IMR-90 (cell line): ENCODE measurements around the gene CROCC. TPM values are rescaled to one million over a fixed set of nuclear protein-coding genes. Genes with fewer than 3 reads are reported as not detected.
"Not testable (repeated sequence)": the region's sequence is repeated elsewhere in the genome, so short reads cannot be mapped to it uniquely, and the experiment has no call there.

Experiments
- ATAC-seq: fragments of 200-7000 bp; cut with Tn5 transposase; 2 replicates; pipeline ENCODE4 v1.9.1; 2020; ENCODE audit warnings: low read depth, mild to moderate bottlenecking, moderate library complexity
- BruUV-seq: library from RNA; stranded (reverse); fragments of 400-500 nt; replicated peaks from 2 replicates; lab custom pipeline; 2021; lab: Mats Ljungman, UMichigan
- CTCF ChIA-PET: fragments of 300-600 bp; formaldehyde crosslinking; extraction: SDS; loops from one replicate; lab custom pipeline; 2021; ENCODE audit warnings: antibody characterized with exemption; lab: Yijun Ruan, JAX
- POLR2A ChIA-PET: fragments of 300-600 bp; sonication (Branson Sonifier 250); formaldehyde crosslinking; loops from one replicate; lab custom pipeline; 2022; ENCODE audit warnings: antibody characterized with exemption; ENCODE audit not compliant: unreplicated experiment; lab: Charles Lee
- DNase-seq: peaks from one replicate; pipeline ENCODE4 v3.0.0; 2013
- H2AFZ ChIP-seq: replicated peaks from 2 replicates; pipeline ENCODE3; 2013; ENCODE audit warnings: low read length, mild to moderate bottlenecking; ENCODE audit not compliant: poor library complexity
- H2AK5ac ChIP-seq: 2 replicates; pipeline ENCODE4 v1.6.1; 2013; ENCODE audit warnings: low read depth, low read length, inconsistent platforms
- H2AK9ac ChIP-seq: replicated peaks from 2 replicates; pipeline ENCODE3; 2013; ENCODE audit warnings: mild to moderate bottlenecking, low read depth, low read length, moderate library complexity; ENCODE audit not compliant: poor library complexity
- H2BK120ac ChIP-seq: 2 replicates; pipeline ENCODE4 v1.6.1; 2013; ENCODE audit warnings: low read depth, low read length, inconsistent platforms
- H2BK15ac ChIP-seq: 3 replicates; pipeline ENCODE4 v1.6.1; 2013; ENCODE audit warnings: low read depth, low read length, inconsistent platforms
- H2BK20ac ChIP-seq: 2 replicates; pipeline ENCODE4 v1.6.1; 2013; ENCODE audit warnings: low read depth, mild to moderate bottlenecking, inconsistent platforms, low read length, moderate library complexity
- H2BK5ac ChIP-seq: 2 replicates; pipeline ENCODE4 v1.6.1; 2013; ENCODE audit warnings: mild to moderate bottlenecking, low read depth, low read length, inconsistent platforms; ENCODE audit not compliant: poor library complexity, severe bottlenecking
- H3K14ac ChIP-seq: replicated peaks from 2 replicates; pipeline ENCODE4 v1.6.1; 2013; ENCODE audit warnings: low read depth, low read length, inconsistent platforms
- H3K18ac ChIP-seq: 2 replicates; pipeline ENCODE4 v1.6.1; 2013; ENCODE audit warnings: low read depth, low read length, control low read depth
- H3K23ac ChIP-seq: 2 replicates; pipeline ENCODE4 v1.6.1; 2013; ENCODE audit warnings: low read depth, low read length, inconsistent platforms
- H3K27ac ChIP-seq: 2 replicates; pipeline ENCODE4 v1.5.1; 2013; ENCODE audit warnings: mild to moderate bottlenecking, control low read depth, low read length; ENCODE audit not compliant: insufficient read depth
- H3K27me3 ChIP-seq: 2 replicates; pipeline ENCODE4 v1.6.1; 2013; ENCODE audit warnings: low read length; ENCODE audit not compliant: control insufficient read depth, insufficient read depth
- H3K36me3 ChIP-seq: 2 replicates; pipeline ENCODE4 v1.6.1; 2013; ENCODE audit warnings: low read length, mixed read lengths; ENCODE audit not compliant: control insufficient read depth, insufficient read depth
- H3K4ac ChIP-seq: 2 replicates; pipeline ENCODE4 v1.6.1; 2013; ENCODE audit warnings: low read depth, low read length, inconsistent platforms
- H3K4me1 ChIP-seq: 2 replicates; pipeline ENCODE4 v1.6.1; 2013; ENCODE audit warnings: low read length, mixed read lengths; ENCODE audit not compliant: control insufficient read depth, insufficient read depth
- H3K4me2 ChIP-seq: 2 replicates; pipeline ENCODE4 v1.6.1; 2013; ENCODE audit warnings: low read depth, mild to moderate bottlenecking, control low read depth, low read length, moderate library complexity
- H3K4me3 ChIP-seq: 2 replicates; pipeline ENCODE4 v1.5.1; 2013; ENCODE audit warnings: low read depth, mild to moderate bottlenecking, control low read depth, low read length, moderate library complexity; ENCODE audit not compliant: insufficient read depth
- H3K56ac ChIP-seq: 2 replicates; pipeline ENCODE4 v1.6.1; 2013; ENCODE audit warnings: low read length, inconsistent platforms; ENCODE audit not compliant: insufficient read depth; ENCODE audit errors: extremely low read depth
- H3K79me1 ChIP-seq, 2 experiments: 2 replicates each; pipeline ENCODE4 v1.6.1; 2013; ENCODE audit warnings: low read length in 2 of 2, inconsistent platforms in 1 of 2, low read depth in 1 of 2
- H3K9ac ChIP-seq: 2 replicates; pipeline ENCODE4 v1.6.1; 2013; ENCODE audit warnings: low read depth, low read length, control low read depth
- H3K9me1 ChIP-seq: 2 replicates; pipeline ENCODE4 v1.6.1; 2013; ENCODE audit warnings: low read length, inconsistent platforms; ENCODE audit not compliant: insufficient read depth
- H3K9me3 ChIP-seq: 2 replicates; pipeline ENCODE4 v1.6.1; 2013; ENCODE audit warnings: low read length; ENCODE audit not compliant: control insufficient read depth, insufficient read depth
- H4K20me1 ChIP-seq: 2 replicates; pipeline ENCODE4 v1.6.1; 2013; ENCODE audit warnings: low read length, inconsistent platforms; ENCODE audit not compliant: insufficient read depth
- H4K5ac ChIP-seq: 2 replicates; pipeline ENCODE4 v1.6.1; 2013; ENCODE audit warnings: mild to moderate bottlenecking, low read depth, low read length, control low read depth
- H4K8ac ChIP-seq, 2 experiments: 2 replicates each; pipeline ENCODE4 v1.6.1; 2013; ENCODE audit warnings: low read depth in 2 of 2, low read length in 2 of 2, control low read depth in 1 of 2, inconsistent platforms in 1 of 2
- H4K91ac ChIP-seq: 2 replicates; pipeline ENCODE4 v1.6.1; 2013; ENCODE audit warnings: low read depth, low read length, inconsistent platforms; ENCODE audit not compliant: insufficient read depth
- FOS ChIP-seq: fragments of 150-350 bp; IDR thresholded peaks from 2 replicates; pipeline ENCODE4 v1.6.1; 2016; ENCODE audit warnings: low read depth, low read length
- MAFK ChIP-seq: IDR thresholded peaks from 2 replicates; pipeline ENCODE4 v1.6.1; 2012; ENCODE audit warnings: low read depth, low read length, improper control_type of control experiment
- RCOR1 ChIP-seq: IDR thresholded peaks from 2 replicates; pipeline ENCODE4 v1.6.1; 2012; ENCODE audit warnings: mild to moderate bottlenecking, low read length, improper control_type of control experiment; ENCODE audit not compliant: insufficient replicate concordance
- RFX5 ChIP-seq: IDR thresholded peaks from 2 replicates; pipeline ENCODE4 v1.8.0; 2012; ENCODE audit warnings: low read depth, mild to moderate bottlenecking, low read length, moderate library complexity
- SMC3 ChIP-seq: fragments of 150-350 bp; IDR thresholded peaks from 2 replicates; pipeline ENCODE4 v1.6.1; 2016; ENCODE audit warnings: low read depth, mild to moderate bottlenecking, antibody characterized with exemption, low read length, moderate library complexity
- WGBS, 2 experiments: methylation state at CpG; one replicate each; pipeline versions ENCODE4 v1.1.5 to v1.1.7; 2013; ENCODE audit warnings: missing lambda C conversion rate in 2 of 2; ENCODE audit not compliant: insufficient read length in 1 of 2; ENCODE audit errors: extremely low coverage in 2 of 2; 5-methylcytosine and 5-hydroxymethylcytosine counted together
- dilution Hi-C: fragments of 300-500 bp; cut with HindIII; formaldehyde crosslinking; loops from one replicate; pipeline ENCODE4 v1.14.3; 2018; ENCODE audit warnings: low sequenced_read_pairs; ENCODE audit not compliant: unreplicated experiment
- in situ Hi-C: fragments of 300-500 bp; cut with MboI; formaldehyde crosslinking; loops from 3 replicates; pipeline ENCODE4 v1.14.3; 2019; ENCODE audit warnings: low sequenced_read_pairs, inconsistent platforms, mixed read lengths
- intact Hi-C: fragments of 100-400 bp; cut with micrococcal nuclease; formaldehyde crosslinking; loops from 2 replicates; pipeline ENCODE4 v1.10.0; 2022
- polyA plus RNA-seq, 3 experiments: library from polyadenylated mRNA; depleted of rRNA; stranded (reverse); fragments of >200 nt; gene quantifications; 2 replicates each; pipeline ENCODE4 v1.2.3, GENCODE V29; 2012; ENCODE audit warnings: low replicate concordance in 1 of 3
- total RNA-seq: library from RNA; depleted of rRNA; stranded (reverse); fragments of >200 nt; gene quantifications from 2 replicates; pipeline ENCODE4 v1.2.3, GENCODE V29; 2012
- TF ChIP-seq, protein P1 (sequence below): conservative IDR thresholded peaks from 2 replicates; pipeline ENCODE4 v1.5.1; 2012; ENCODE audit warnings: mild to moderate bottlenecking, low read depth, low read length, improper control_type of control experiment

The CROCC gene
- total and polyA plus RNA-seq, 2 of the 4 experiments (the other 2 are of a cell fraction) = 7.5 to 13.7 TPM

DNA sequence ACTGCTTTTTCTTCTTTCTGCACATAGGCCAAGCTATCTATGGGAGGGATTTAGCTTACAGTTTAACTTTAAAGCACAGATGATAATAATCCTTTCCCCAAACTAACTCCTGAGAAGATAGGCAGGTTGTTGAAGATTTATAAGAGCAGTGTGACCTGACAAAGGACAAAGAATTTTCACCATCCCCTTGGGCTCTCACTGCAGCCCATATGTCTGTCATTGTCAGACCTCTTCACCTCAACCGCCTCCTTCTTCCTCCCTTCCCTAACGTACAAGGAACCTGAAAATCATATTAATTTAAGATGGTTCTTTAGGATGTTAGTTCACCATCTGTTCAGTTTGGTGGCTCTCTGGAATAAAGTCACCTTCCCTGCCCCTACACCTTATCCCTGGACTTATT, 21.0 kb upstream of the CROCC start:
- Histone ChIP-seq H2BK120ac (no peak overlapping the region), H2BK20ac (no peak overlapping the region), H3K36me3 (no peaks in the 10 kb centered on the region), H2BK5ac (no peak overlapping the region), H2BK15ac (no peak overlapping the region), H3K18ac (no peak overlapping the region), H2AFZ (no peak overlapping the region), H3K9me1 (no peaks in the 10 kb centered on the region), H3K4ac (no peak overlapping the region), H3K9me3 (no peaks in the 10 kb centered on the region), H3K4me3 (no peak overlapping the region), H2AK5ac (no peak overlapping the region), H3K4me1 (peaks cover 6% of the 10 kb centered on the region), H3K27ac (no peak overlapping the region), H3K56ac (no peak overlapping the region), H3K9ac (no peak overlapping the region), H3K23ac (no peak overlapping the region), H3K79me1 (no peaks in the 10 kb centered on the region), H4K5ac (no peak overlapping the region), H3K27me3 (no peaks in the 10 kb centered on the region), H3K14ac (no peak overlapping the region), H2AK9ac (no peak overlapping the region), H4K20me1 (peaks cover 16% of the 10 kb centered on the region), H4K8ac (no peak overlapping the region), H3K4me2 (no peak overlapping the region), H4K91ac (no peak overlapping the region)
- TF ChIP-seq SMC3 = no peak
- no peak for TF ChIP-seq MAFK
- TF ChIP-seq, protein P1, sequence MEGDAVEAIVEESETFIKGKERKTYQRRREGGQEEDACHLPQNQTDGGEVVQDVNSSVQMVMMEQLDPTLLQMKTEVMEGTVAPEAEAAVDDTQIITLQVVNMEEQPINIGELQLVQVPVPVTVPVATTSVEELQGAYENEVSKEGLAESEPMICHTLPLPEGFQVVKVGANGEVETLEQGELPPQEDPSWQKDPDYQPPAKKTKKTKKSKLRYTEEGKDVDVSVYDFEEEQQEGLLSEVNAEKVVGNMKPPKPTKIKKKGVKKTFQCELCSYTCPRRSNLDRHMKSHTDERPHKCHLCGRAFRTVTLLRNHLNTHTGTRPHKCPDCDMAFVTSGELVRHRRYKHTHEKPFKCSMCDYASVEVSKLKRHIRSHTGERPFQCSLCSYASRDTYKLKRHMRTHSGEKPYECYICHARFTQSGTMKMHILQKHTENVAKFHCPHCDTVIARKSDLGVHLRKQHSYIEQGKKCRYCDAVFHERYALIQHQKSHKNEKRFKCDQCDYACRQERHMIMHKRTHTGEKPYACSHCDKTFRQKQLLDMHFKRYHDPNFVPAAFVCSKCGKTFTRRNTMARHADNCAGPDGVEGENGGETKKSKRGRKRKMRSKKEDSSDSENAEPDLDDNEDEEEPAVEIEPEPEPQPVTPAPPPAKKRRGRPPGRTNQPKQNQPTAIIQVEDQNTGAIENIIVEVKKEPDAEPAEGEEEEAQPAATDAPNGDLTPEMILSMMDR = peak; percentile 26; the same call in 1 of the 2 replicates
- TF ChIP-seq RCOR1 = no peak
- TF ChIP-seq RFX5 = no peak
- TF ChIP-seq FOS = no peak
- DNase-seq = no peak
- in situ Hi-C loops (no loop called here), intact Hi-C loops (no loop called here), dilution Hi-C loops (no loop called here)
- WGBS, 2 experiments = no CpG with 5 or more reads among the region's 2 CpGs
- CTCF ChIA-PET = no interaction called here
- POLR2A ChIA-PET = no interaction called here
- BruUV-seq = no TSS peak
- ATAC-seq = no peak

- H3K27me3 ChIP-seq, POLR2A ChIA-PET, H2BK120ac ChIP-seq, H3K14ac ChIP-seq, intact Hi-C loops, H3K23ac ChIP-seq, H2BK15ac ChIP-seq, H3K18ac ChIP-seq, H2AK5ac ChIP-seq, CTCF ChIA-PET, H2BK5ac ChIP-seq, H2BK20ac ChIP-seq, H4K8ac ChIP-seq, H4K91ac ChIP-seq, H2AK9ac ChIP-seq, H3K4me3 ChIP-seq, in situ Hi-C loops, BruUV-seq, H3K56ac ChIP-seq, H3K36me3 ChIP-seq, H4K5ac ChIP-seq, dilution Hi-C loops, H2AFZ ChIP-seq, ATAC-seq, H3K27ac ChIP-seq, H3K4me2 ChIP-seq, H3K4ac ChIP-seq, H3K9ac ChIP-seq, DNase-seq, H3K4me1 ChIP-seq, H3K79me1 ChIP-seq, H3K9me1 ChIP-seq, H3K9me3 ChIP-seq: not testable (repeated sequence)
- no CpG with 5 or more reads among the region's 2 CpGs for WGBS, 2 experiments
- H4K20me1 ChIP-seq = peaks cover 14% of the 10 kb centered on the region
These were observed 20.4 kb upstream of the CROCC start for GRCh38 chr1:16901371-16901770.
